ENCODE results near the gene ADIPOR2. TPM values are rescaled to one million over a fixed set of nuclear protein-coding genes. Genes with fewer than 3 reads are reported as not detected.
A peak's percentile ranks its signal among the peaks of the same experiment; 100 is the strongest.

The ADIPOR2 gene, protein sequence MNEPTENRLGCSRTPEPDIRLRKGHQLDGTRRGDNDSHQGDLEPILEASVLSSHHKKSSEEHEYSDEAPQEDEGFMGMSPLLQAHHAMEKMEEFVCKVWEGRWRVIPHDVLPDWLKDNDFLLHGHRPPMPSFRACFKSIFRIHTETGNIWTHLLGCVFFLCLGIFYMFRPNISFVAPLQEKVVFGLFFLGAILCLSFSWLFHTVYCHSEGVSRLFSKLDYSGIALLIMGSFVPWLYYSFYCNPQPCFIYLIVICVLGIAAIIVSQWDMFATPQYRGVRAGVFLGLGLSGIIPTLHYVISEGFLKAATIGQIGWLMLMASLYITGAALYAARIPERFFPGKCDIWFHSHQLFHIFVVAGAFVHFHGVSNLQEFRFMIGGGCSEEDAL
- 65.4 and 80.0 TPM in 2 replicates for polyA plus RNA-seq (2011; rRNA removed)
- 23.7 and 31.8 TPM in 2 replicates for polyA plus RNA-seq (2012; cell fraction: cytosol; rRNA removed)
- 12.0 and 21.8 TPM in 2 replicates for polyA plus RNA-seq (2012; cell fraction: nucleus; rRNA removed)
- 52.3 to 60.4 TPM (median 59.8 TPM) in 3 replicates for polyA plus RNA-seq (2017; fragmentation: RNase III; extraction: RNeasy Plus Mini Kit Qiagen cat#74134 plus additional on column Dnase treatment)
- 42.8 and 50.1 TPM in 2 replicates for polyA minus RNA-seq (2011; rRNA and poly(A)+ RNA removed)

DNA sequence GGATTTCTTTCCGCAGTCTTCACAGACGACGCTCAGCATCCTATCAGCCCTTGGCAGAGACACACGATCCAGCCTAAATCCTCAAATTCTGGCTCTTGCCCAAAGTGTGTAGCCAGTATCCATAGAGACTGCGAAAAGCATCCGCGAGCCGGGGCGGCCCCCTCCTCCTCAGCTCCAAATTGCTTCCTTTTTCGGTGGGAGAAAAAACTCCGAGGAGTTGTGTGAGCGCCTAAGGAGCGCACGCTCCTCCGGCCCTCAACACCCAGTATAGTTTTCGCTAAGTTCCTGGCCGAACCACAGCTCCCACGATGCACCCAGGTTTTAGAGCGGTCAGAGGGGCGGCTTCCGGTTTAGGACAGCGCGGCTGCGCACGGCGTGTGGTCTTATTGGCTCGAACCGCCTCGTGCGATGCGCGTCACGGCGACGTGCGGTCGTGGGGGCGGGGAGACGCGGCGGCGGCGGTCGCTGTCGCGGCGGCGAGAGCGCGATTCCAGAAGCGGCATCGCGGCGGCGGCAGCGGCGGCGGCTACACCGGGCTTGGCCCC lies at the start of gene ADIPOR2:
Gene ADIPOR2, plus strand, starts transcription at position 493 of the 545 bp plus-strand sequence. CDS start 63,274 bp downstream, outside the sequence.
- under 1% methylated on average over 22 of the region's 59 CpGs for WGBS (ENCODE audit: missing lambda C conversion rate)
- ChIA-PET CTCF (interaction anchor here (0.8 to 6.6 kb wide), 5 partner anchors 17 to 249 kb away, joined by 3 to 29 read pairs (median 5); no protein-coding TSS in a partner anchor), POLR2A (interaction anchor here (0.6 to 1.9 kb wide), 8 partner anchors 9 to 314 kb away, joined by 3 to 19 read pairs (median 4); no protein-coding TSS in a partner anchor)
- Histone ChIP-seq H3K27ac (peak within 1 kb of the TSS; percentile 95), H3K9me3 (no peaks in the 10 kb centered on the region), H3K4me3 (peak within 1 kb of the TSS; percentile 97), H3K4me1 (peaks cover 19% of the 10 kb centered on the region), H3K4me2 (peak within 1 kb of the TSS; percentile 98)
- peak; percentile 98 to 99 for ATAC-seq
- peak; percentile 96 to 98 for DNase-seq (ENCODE audit: low read depth in 1 of 2, low spot score in 1 of 2)
- no peak for FAIRE-seq
- TF ChIP-seq ZC3H11A (IDR thresholded peaks at IDR 0.05) (no peak), ESRRA (IDR thresholded peaks at IDR 0.05; ENCODE audit: borderline replicate concordance, low read length) (no peak), ZSCAN20 (CRISPR knock-in tag; IDR thresholded peaks at IDR 0.05) (no peak), TFCP2L1 (CRISPR knock-in tag; IDR thresholded peaks at IDR 0.05) (no peak), MAZ (IDR thresholded peaks at IDR 0.05; ENCODE audit: borderline replicate concordance, low read depth, low read length) (no peak), EHF (CRISPR knock-in tag; IDR thresholded peaks at IDR 0.05) (peak; percentile 67; the same call in 1 of the 2 replicates), RAD21 (conservative IDR thresholded peaks at IDR 0.05 in 1 of 2, IDR thresholded peaks at IDR 0.05 in 1 of 2) (no peak; a peak in 1 of 5 replicates), JUN (IDR thresholded peaks at IDR 0.05) (peak; percentile 82 to 90), FOXS1 (CRISPR knock-in tag; IDR thresholded peaks at IDR 0.05) (no peak), PHF8 (IDR thresholded peaks at IDR 0.05; ENCODE audit: borderline replicate concordance, low read depth) (peak; percentile 76), EHMT2 (IDR thresholded peaks at IDR 0.05; ENCODE audit: low read depth) (no peak), POLR2A (IDR thresholded peaks at IDR 0.05; ENCODE audit: low read length) (peak; percentile 86), SMC3 (IDR thresholded peaks at IDR 0.05) (no peak), ZNF302 (CRISPR knock-in tag; IDR thresholded peaks at IDR 0.05) (no peak), RARB (CRISPR knock-in tag; IDR thresholded peaks at IDR 0.05) (no peak), NFE2L2 (conservative IDR thresholded peaks at IDR 0.05; ENCODE audit: low read length) (no peak), HDAC2 (IDR thresholded peaks at IDR 0.05) (no peak), EP300 (IDR thresholded peaks at IDR 0.05) (no peak), NR3C1 (IDR thresholded peaks at IDR 0.05) (no peak), SREBF2 (IDR thresholded peaks at IDR 0.05) (no peak), GATA3 (IDR thresholded peaks at IDR 0.05; ENCODE audit: borderline replicate concordance) (no peak), CBX8 (IDR thresholded peaks at IDR 0.05) (no peak), FOSB (CRISPR knock-in tag; IDR thresholded peaks at IDR 0.05) (peak; percentile 39; the same call in 1 of the 2 replicates), FOSL2 (IDR thresholded peaks at IDR 0.05) (no peak), FOSL2 (CRISPR knock-in tag; IDR thresholded peaks at IDR 0.05) (no peak), ZFP36 (IDR thresholded peaks at IDR 0.05; ENCODE audit: borderline replicate concordance, partially characterized antibody) (no peak), NPAS2 (CRISPR knock-in tag; IDR thresholded peaks at IDR 0.05; ENCODE audit: borderline replicate concordance) (no peak)
- TF ChIP-seq, protein P1, sequence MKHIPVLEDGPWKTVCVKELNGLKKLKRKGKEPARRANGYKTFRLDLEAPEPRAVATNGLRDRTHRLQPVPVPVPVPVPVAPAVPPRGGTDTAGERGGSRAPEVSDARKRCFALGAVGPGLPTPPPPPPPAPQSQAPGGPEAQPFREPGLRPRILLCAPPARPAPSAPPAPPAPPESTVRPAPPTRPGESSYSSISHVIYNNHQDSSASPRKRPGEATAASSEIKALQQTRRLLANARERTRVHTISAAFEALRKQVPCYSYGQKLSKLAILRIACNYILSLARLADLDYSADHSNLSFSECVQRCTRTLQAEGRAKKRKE (CRISPR knock-in tag; IDR thresholded peaks at IDR 0.05; ENCODE audit: low read depth) = 0 out of 2 replicates have a peak, but pooled peaks have one; percentile 21
- TF ChIP-seq, protein P2, sequence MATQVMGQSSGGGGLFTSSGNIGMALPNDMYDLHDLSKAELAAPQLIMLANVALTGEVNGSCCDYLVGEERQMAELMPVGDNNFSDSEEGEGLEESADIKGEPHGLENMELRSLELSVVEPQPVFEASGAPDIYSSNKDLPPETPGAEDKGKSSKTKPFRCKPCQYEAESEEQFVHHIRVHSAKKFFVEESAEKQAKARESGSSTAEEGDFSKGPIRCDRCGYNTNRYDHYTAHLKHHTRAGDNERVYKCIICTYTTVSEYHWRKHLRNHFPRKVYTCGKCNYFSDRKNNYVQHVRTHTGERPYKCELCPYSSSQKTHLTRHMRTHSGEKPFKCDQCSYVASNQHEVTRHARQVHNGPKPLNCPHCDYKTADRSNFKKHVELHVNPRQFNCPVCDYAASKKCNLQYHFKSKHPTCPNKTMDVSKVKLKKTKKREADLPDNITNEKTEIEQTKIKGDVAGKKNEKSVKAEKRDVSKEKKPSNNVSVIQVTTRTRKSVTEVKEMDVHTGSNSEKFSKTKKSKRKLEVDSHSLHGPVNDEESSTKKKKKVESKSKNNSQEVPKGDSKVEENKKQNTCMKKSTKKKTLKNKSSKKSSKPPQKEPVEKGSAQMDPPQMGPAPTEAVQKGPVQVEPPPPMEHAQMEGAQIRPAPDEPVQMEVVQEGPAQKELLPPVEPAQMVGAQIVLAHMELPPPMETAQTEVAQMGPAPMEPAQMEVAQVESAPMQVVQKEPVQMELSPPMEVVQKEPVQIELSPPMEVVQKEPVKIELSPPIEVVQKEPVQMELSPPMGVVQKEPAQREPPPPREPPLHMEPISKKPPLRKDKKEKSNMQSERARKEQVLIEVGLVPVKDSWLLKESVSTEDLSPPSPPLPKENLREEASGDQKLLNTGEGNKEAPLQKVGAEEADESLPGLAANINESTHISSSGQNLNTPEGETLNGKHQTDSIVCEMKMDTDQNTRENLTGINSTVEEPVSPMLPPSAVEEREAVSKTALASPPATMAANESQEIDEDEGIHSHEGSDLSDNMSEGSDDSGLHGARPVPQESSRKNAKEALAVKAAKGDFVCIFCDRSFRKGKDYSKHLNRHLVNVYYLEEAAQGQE (IDR thresholded peaks at IDR 0.05) = no peak
- TF ChIP-seq, protein P3, sequence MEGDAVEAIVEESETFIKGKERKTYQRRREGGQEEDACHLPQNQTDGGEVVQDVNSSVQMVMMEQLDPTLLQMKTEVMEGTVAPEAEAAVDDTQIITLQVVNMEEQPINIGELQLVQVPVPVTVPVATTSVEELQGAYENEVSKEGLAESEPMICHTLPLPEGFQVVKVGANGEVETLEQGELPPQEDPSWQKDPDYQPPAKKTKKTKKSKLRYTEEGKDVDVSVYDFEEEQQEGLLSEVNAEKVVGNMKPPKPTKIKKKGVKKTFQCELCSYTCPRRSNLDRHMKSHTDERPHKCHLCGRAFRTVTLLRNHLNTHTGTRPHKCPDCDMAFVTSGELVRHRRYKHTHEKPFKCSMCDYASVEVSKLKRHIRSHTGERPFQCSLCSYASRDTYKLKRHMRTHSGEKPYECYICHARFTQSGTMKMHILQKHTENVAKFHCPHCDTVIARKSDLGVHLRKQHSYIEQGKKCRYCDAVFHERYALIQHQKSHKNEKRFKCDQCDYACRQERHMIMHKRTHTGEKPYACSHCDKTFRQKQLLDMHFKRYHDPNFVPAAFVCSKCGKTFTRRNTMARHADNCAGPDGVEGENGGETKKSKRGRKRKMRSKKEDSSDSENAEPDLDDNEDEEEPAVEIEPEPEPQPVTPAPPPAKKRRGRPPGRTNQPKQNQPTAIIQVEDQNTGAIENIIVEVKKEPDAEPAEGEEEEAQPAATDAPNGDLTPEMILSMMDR (IDR thresholded peaks at IDR 0.05) = no peak
- TF ChIP-seq, protein P4, sequence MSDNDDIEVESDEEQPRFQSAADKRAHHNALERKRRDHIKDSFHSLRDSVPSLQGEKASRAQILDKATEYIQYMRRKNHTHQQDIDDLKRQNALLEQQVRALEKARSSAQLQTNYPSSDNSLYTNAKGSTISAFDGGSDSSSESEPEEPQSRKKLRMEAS (IDR thresholded peaks at IDR 0.05) = peak; percentile 93
- TF ChIP-seq, protein P5, sequence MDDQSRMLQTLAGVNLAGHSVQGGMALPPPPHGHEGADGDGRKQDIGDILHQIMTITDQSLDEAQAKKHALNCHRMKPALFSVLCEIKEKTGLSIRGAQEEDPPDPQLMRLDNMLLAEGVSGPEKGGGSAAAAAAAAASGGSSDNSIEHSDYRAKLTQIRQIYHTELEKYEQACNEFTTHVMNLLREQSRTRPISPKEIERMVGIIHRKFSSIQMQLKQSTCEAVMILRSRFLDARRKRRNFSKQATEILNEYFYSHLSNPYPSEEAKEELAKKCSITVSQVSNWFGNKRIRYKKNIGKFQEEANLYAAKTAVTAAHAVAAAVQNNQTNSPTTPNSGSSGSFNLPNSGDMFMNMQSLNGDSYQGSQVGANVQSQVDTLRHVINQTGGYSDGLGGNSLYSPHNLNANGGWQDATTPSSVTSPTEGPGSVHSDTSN (IDR thresholded peaks at IDR 0.05) = no peak
- TF ChIP-seq, protein P6, sequence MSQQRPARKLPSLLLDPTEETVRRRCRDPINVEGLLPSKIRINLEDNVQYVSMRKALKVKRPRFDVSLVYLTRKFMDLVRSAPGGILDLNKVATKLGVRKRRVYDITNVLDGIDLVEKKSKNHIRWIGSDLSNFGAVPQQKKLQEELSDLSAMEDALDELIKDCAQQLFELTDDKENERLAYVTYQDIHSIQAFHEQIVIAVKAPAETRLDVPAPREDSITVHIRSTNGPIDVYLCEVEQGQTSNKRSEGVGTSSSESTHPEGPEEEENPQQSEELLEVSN (IDR thresholded peaks at IDR 0.05; ENCODE audit: borderline replicate concordance, low read depth) = peak; percentile 77
